ENCODE results near the gene TOPAZ1. TPM values are rescaled to one million over a fixed set of nuclear protein-coding genes. Genes with fewer than 3 reads are reported as not detected.

The TOPAZ1 gene
- total and polyA plus RNA-seq, 2 experiments from 2014 or later: not detected

GRCh38 chr3:44280077-44280476 is 38.4 kb downstream of the TOPAZ1 start:
- no peaks in the 10 kb centered on the region for H3K9me2 ChIP-seq (replicated peaks; ENCODE audit: insufficient read depth)
- no peak for DNase-seq (ENCODE audit: low spot score)

GRCh38 chr3:44280631-44281030 is 38.9 kb downstream of the TOPAZ1 start:
- H3K27ac ChIP-seq: no peak overlapping the region

More at GRCh38 chr3:44280077-44280476, 38.4 kb downstream of the TOPAZ1 start:
- Histone ChIP-seq H3K27ac (no peak overlapping the region), H3K4me1 (ENCODE audit: insufficient read depth) (no peaks in the 10 kb centered on the region), H3K36me3 (replicated peaks; ENCODE audit: insufficient read depth, low read depth) (no peaks in the 10 kb centered on the region), H3K9me3 (ENCODE audit: low read depth) (no peaks in the 10 kb centered on the region), H3K79me2 (no peaks in the 10 kb centered on the region), H2AFZ (no peak overlapping the region), H3K4me3 (no peak overlapping the region), H3K27me3 (no peaks in the 10 kb centered on the region), H4K20me1 (ENCODE audit: insufficient read depth, poor library complexity, severe bottlenecking) (no peaks in the 10 kb centered on the region), H3K4me2 (no peak overlapping the region)
- no peak for TF ChIP-seq CTCF (IDR thresholded peaks at IDR 0.05; ENCODE audit: poor library complexity)
- 93% methylated on average over 3 of the region's 3 CpGs for WGBS (ENCODE audit: low lambda C conversion rate, missing lambda C conversion rate)

GRCh38 chr3:44284949-44285348 is 43.3 kb downstream of the TOPAZ1 start:
- WGBS (ENCODE audit: low lambda C conversion rate, missing lambda C conversion rate): 87% methylated on average over 2 of the region's 2 CpGs
- no peaks in the 10 kb centered on the region for H4K20me1 ChIP-seq (ENCODE audit: insufficient read depth, poor library complexity, severe bottlenecking)

More at GRCh38 chr3:44280631-44281030, 38.9 kb downstream of the TOPAZ1 start:
- Histone ChIP-seq H3K4me3 (no peak overlapping the region), H3K79me2 (no peaks in the 10 kb centered on the region), H3K36me3 (replicated peaks; ENCODE audit: insufficient read depth, low read depth) (no peaks in the 10 kb centered on the region), H3K9me3 (ENCODE audit: low read depth) (no peaks in the 10 kb centered on the region), H4K20me1 (ENCODE audit: insufficient read depth, poor library complexity, severe bottlenecking) (no peaks in the 10 kb centered on the region), H3K9me2 (replicated peaks; ENCODE audit: insufficient read depth) (no peaks in the 10 kb centered on the region), H3K27me3 (no peaks in the 10 kb centered on the region), H3K4me2 (no peak overlapping the region), H2AFZ (no peak overlapping the region), H3K4me1 (ENCODE audit: insufficient read depth) (no peaks in the 10 kb centered on the region)
- TF ChIP-seq EZH2phosphoT487 (IDR thresholded peaks at IDR 0.05; ENCODE audit: low read depth, severe bottlenecking, unreplicated experiment) (no peak), EZH2 (IDR thresholded peaks at IDR 0.05; ENCODE audit: borderline replicate concordance) (no peak), CTCF (IDR thresholded peaks at IDR 0.05; ENCODE audit: poor library complexity) (no peak)
- no peak for DNase-seq (ENCODE audit: low spot score)
- WGBS (ENCODE audit: low lambda C conversion rate, missing lambda C conversion rate): 87% methylated on average over 2 of the region's 2 CpGs

More at GRCh38 chr3:44284949-44285348, 43.3 kb downstream of the TOPAZ1 start:
- no peak overlapping the region for H3K4me3 ChIP-seq
- no peaks in the 10 kb centered on the region for H3K79me2 ChIP-seq
- H3K4me1 ChIP-seq (ENCODE audit: insufficient read depth): no peaks in the 10 kb centered on the region
- H3K4me2 ChIP-seq: no peak overlapping the region
- no peak for DNase-seq (ENCODE audit: low spot score)
- no peaks in the 10 kb centered on the region for H3K9me3 ChIP-seq (ENCODE audit: low read depth)
- no peaks in the 10 kb centered on the region for H3K27me3 ChIP-seq
- no peak overlapping the region for H2AFZ ChIP-seq
- no peaks in the 10 kb centered on the region for H3K36me3 ChIP-seq (replicated peaks; ENCODE audit: insufficient read depth, low read depth)
- no peak overlapping the region for H3K27ac ChIP-seq
- no peaks in the 10 kb centered on the region for H3K9me2 ChIP-seq (replicated peaks; ENCODE audit: insufficient read depth)
- TF ChIP-seq EZH2 (IDR thresholded peaks at IDR 0.05; ENCODE audit: borderline replicate concordance): no peak
- no peak for TF ChIP-seq EZH2phosphoT487 (IDR thresholded peaks at IDR 0.05; ENCODE audit: low read depth, severe bottlenecking, unreplicated experiment)
- no peak for TF ChIP-seq CTCF (IDR thresholded peaks at IDR 0.05; ENCODE audit: poor library complexity)

All from hepatocyte (in vitro differentiated cells).